ENCODE measurements around the gene ANKRD34C. TPM values are rescaled to one million over a fixed set of nuclear protein-coding genes. Genes with fewer than 3 reads are reported as not detected.

ANKRD34C gene
- total and polyA plus RNA-seq, 9 of the 15 experiments (the other 6 are each of a cell fraction or from before 2014, with no cell fraction given): 0.01 TPM; not detected in 8

DNA sequence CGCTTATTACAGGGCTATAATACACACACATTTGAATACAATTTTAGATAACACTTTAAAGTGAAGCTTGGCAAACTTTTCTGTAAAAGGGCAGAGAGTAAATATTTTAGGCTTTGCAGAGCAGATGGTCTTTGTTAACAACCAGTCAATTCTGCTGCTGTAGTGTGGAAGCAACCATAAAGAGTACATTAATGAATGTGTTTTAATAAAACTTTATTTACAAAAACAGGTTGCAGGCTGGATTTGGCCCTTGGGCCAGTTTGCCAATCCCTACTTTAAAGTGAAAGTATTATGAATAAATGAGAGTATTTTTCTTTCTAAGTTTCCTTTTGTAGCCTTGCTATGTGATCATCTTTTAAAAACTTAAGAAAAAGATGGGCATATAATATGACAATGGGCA is 20.7 kb upstream of the ANKRD34C start (continued):
- TF ChIP-seq SMARCC2 (IDR thresholded peaks at IDR 0.05; ENCODE audit: low read depth) (no peak), ZC3H8 (IDR thresholded peaks at IDR 0.05) (no peak)
- TF ChIP-seq, protein P1, sequence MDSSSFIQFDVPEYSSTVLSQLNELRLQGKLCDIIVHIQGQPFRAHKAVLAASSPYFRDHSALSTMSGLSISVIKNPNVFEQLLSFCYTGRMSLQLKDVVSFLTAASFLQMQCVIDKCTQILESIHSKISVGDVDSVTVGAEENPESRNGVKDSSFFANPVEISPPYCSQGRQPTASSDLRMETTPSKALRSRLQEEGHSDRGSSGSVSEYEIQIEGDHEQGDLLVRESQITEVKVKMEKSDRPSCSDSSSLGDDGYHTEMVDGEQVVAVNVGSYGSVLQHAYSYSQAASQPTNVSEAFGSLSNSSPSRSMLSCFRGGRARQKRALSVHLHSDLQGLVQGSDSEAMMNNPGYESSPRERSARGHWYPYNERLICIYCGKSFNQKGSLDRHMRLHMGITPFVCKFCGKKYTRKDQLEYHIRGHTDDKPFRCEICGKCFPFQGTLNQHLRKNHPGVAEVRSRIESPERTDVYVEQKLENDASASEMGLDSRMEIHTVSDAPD (CRISPR knock-in tag; IDR thresholded peaks at IDR 0.05): no peak

DNA sequence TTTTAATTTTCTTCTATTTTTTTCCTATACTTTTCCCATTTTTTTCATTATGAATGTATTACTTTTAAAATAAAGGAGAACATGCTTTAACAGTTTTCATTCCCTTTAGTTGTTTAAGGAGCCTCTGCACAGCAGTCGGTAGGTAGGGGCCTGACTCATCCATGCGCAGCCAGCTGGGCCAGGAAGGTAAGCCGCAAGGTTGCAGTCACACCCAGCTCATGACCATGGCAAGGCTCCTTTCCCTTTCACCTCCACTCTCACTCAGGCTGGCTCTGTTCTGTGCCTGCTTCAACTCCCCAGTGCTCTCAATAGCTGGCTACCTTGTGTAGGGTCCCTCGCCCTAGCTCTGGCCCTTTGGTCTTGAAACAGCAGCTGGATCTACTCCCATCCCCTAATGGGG is 17.4 kb upstream of the ANKRD34C start:
- Histone ChIP-seq H3K79me2 (ENCODE audit: control insufficient read depth, insufficient read depth, low read length) (no peaks in the 10 kb centered on the region), H3K27me3 (ENCODE audit: control insufficient read depth in 2 of 2, insufficient read depth in 2 of 2, low read length in 2 of 2) (peaks cover 4 to 11% of the 10 kb centered on the region in 2 experiments; a peak in 4 of 5 replicates), H3K4me2 (ENCODE audit: insufficient read depth, low read length) (no peak overlapping the region), H4K20me1 (replicated peaks; ENCODE audit: control insufficient read depth, insufficient read depth, low read length) (no peaks in the 10 kb centered on the region; the same call in 1 of the 2 replicates), H3K9me1 (ENCODE audit: control insufficient read depth, insufficient read depth, low read length) (no peaks in the 10 kb centered on the region), H3K9me3 (replicated peaks; ENCODE audit: control insufficient read depth, insufficient read depth, low read depth, low read length) (no peaks in the 10 kb centered on the region), H3K9ac (ENCODE audit: insufficient read depth in 1 of 2, low read depth in 2 of 2, low read length in 2 of 2) (no peak overlapping the region), H2AFZ (ENCODE audit: low read depth, low read length) (no peak overlapping the region), H3K36me3 (ENCODE audit: control insufficient read depth, insufficient read depth, low read length) (no peaks in the 10 kb centered on the region), H3K4me3 (no peak overlapping the region), H3K27ac (ENCODE audit: extremely low read depth, low read depth, low read length) (no peak overlapping the region), H3K4me1 (replicated peaks in 1 of 2; ENCODE audit: control insufficient read depth in 2 of 2, insufficient read depth in 2 of 2, low read length in 2 of 2) (no peaks in the 10 kb centered on the region)
- 18% methylated on average over 4 of the region's 4 CpGs for WGBS (ENCODE audit: insufficient coverage, low coverage, missing lambda C conversion rate)
- FAIRE-seq: no peak
- intact Hi-C loops (cut with micrococcal nuclease): no loop called here
- in situ Hi-C loops (cut with MboI): no loop called here
- ATAC-seq: no peak
- no TSS peak for BruUV-seq (replicated peaks)
- CTCF ChIA-PET (ENCODE audit: low intra/inter-chr PET ratio): no interaction called here
- POLR2A ChIA-PET: interaction anchor here (0.7 kb wide), 1 partner anchor 43 kb away, joined by 3 read pairs; no protein-coding TSS in a partner anchor
- no peak for DNase-seq (ENCODE audit: extremely low read depth in 1 of 4, low spot score in 3 of 4)
- TF ChIP-seq BRD9 (IDR thresholded peaks at IDR 0.05; ENCODE audit: low read depth, partially characterized antibody) (no peak), COPS2 (conservative IDR thresholded peaks at IDR 0.05) (no peak), NBN (IDR thresholded peaks at IDR 0.05; ENCODE audit: low read depth) (no peak), YBX1 (IDR thresholded peaks at IDR 0.05) (no peak), HDAC8 (tag; IDR thresholded peaks at IDR 0.05) (no peak), JUND (IDR thresholded peaks at IDR 0.05; ENCODE audit: borderline replicate concordance, low read depth, low read length) (no peak), JUND (tag; IDR thresholded peaks at IDR 0.05; ENCODE audit: borderline replicate concordance, low read depth, low read length) (no peak), PPARD (CRISPR knock-in tag; IDR thresholded peaks at IDR 0.05) (no peak), NFYB (IDR thresholded peaks at IDR 0.05; ENCODE audit: extremely low read depth, insufficient read length) (no peak), KHSRP (IDR thresholded peaks at IDR 0.05) (no peak), SNRNP70 (optimal IDR thresholded peaks at IDR 0.05; ENCODE audit: low read depth, low read length) (no peak), TAL1 (IDR thresholded peaks at IDR 0.05) (no peak), ZNF717 (CRISPR knock-in tag; IDR thresholded peaks at IDR 0.05) (no peak), NCOR1 (IDR thresholded peaks at IDR 0.05) (no peak), MAFK (IDR thresholded peaks at IDR 0.05; ENCODE audit: low read length) (no peak)
- TF ChIP-seq, protein P2, sequence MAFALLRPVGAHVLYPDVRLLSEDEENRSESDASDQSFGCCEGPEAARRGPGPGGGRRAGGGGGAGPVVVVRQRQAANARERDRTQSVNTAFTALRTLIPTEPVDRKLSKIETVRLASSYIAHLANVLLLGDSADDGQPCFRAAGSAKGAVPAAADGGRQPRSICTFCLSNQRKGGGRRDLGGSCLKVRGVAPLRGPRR (CRISPR knock-in tag; IDR thresholded peaks at IDR 0.05): no peak
- TF ChIP-seq, protein P3, sequence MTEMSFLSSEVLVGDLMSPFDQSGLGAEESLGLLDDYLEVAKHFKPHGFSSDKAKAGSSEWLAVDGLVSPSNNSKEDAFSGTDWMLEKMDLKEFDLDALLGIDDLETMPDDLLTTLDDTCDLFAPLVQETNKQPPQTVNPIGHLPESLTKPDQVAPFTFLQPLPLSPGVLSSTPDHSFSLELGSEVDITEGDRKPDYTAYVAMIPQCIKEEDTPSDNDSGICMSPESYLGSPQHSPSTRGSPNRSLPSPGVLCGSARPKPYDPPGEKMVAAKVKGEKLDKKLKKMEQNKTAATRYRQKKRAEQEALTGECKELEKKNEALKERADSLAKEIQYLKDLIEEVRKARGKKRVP (CRISPR knock-in tag; IDR thresholded peaks at IDR 0.05): no peak

Measured in K562 (cell line).